ENCODE measurements around the gene USP19. TPM values are rescaled to one million over a fixed set of nuclear protein-coding genes. Genes with fewer than 3 reads are reported as not detected.

USP19 gene
- total RNA-seq, 4 donors from 2014 or later = 53.4 to 114 (median 76.4) TPM

- 76 to 92% methylated on average over 3 to 5 of the region's 11 CpGs for WGBS, 2 donors (ENCODE audit: low coverage in 1 of 2)
- peaks cover 0 to 24% (median 11%) of the 10 kb centered on the region in 3 donors for H3K4me1 ChIP-seq
- no peak for ATAC-seq
- peaks cover 0 to 78% of the 10 kb centered on the region in 2 donors for H3K36me3 ChIP-seq
- no peak overlapping the region for H3K27ac ChIP-seq
- no peaks in the 10 kb centered on the region for H3K27me3 ChIP-seq
- H3K9me3 ChIP-seq = no peaks in the 10 kb centered on the region
- TF ChIP-seq EP300 (IDR thresholded peaks at IDR 0.05) = no peak
- no peak for TF ChIP-seq POLR2A (IDR thresholded peaks at IDR 0.05)
- TF ChIP-seq CTCF (IDR thresholded peaks at IDR 0.05) = no peak
- TF ChIP-seq POLR2AphosphoS5 (IDR thresholded peaks at IDR 0.05) = no peak
- no peak overlapping the region for H3K4me3 ChIP-seq
These were observed 20.5 kb downstream of the USP19 start for GRCh38 chr3:49100046-49100615.

- no peak overlapping the region for H3K4me3 ChIP-seq
- H3K9me3 ChIP-seq = no peaks in the 10 kb centered on the region
- peaks cover 0 to 78% of the 10 kb centered on the region in 2 donors for H3K36me3 ChIP-seq
- no peak overlapping the region for H3K27ac ChIP-seq
- peaks cover 0 to 24% (median 16%) of the 10 kb centered on the region in 3 donors for H3K4me1 ChIP-seq
- no peak for ATAC-seq
- H3K27me3 ChIP-seq = no peaks in the 10 kb centered on the region
- WGBS, 2 donors (ENCODE audit: low coverage in 1 of 2) = 33 to 74% methylated on average over 1 to 8 of the region's 13 CpGs
- no peak for TF ChIP-seq POLR2A (IDR thresholded peaks at IDR 0.05)
- TF ChIP-seq POLR2AphosphoS5 (IDR thresholded peaks at IDR 0.05) = no peak
- no peak for TF ChIP-seq CTCF (IDR thresholded peaks at IDR 0.05)
- no peak for TF ChIP-seq EP300 (IDR thresholded peaks at IDR 0.05)
These were observed 21.6 kb downstream of the USP19 start for GRCh38 chr3:49098910-49099630.

- Histone ChIP-seq H3K36me3 (peaks cover 0 to 78% of the 10 kb centered on the region in 2 donors), H3K27me3 (no peaks in the 10 kb centered on the region), H3K4me1 (peaks cover 0 to 17% (median 10%) of the 10 kb centered on the region in 3 donors), H3K9me3 (no peaks in the 10 kb centered on the region), H3K27ac (no peak overlapping the region), H3K4me3 (no peak overlapping the region)
- ATAC-seq = no peak
- TF ChIP-seq EP300 (IDR thresholded peaks at IDR 0.05) (no peak), POLR2AphosphoS5 (IDR thresholded peaks at IDR 0.05) (no peak), POLR2A (IDR thresholded peaks at IDR 0.05) (no peak), CTCF (IDR thresholded peaks at IDR 0.05) (no peak)
- WGBS, 2 donors (ENCODE audit: low coverage in 1 of 2) = 60% methylated on average over 1 to 2 of the region's 5 CpGs
These were observed 22.2 kb downstream of the USP19 start for GRCh38 chr3:49098429-49098828.

GRCh38 chr3:49093853-49094767 is 26.5 kb downstream of the USP19 start, which contains the start of gene QRICH1:
Gene QRICH1, minus strand, starts transcription at chr3:49094071. Its CDS starts 17,054 bp downstream, at chr3:49077017.
- Histone ChIP-seq H3K9me3 (no peaks in the 10 kb centered on the region), H3K27me3 (no peaks in the 10 kb centered on the region), H3K36me3 (peaks cover 0 to 39% of the 10 kb centered on the region in 2 donors), H3K4me3 (peak within 1 kb of the TSS; percentile 82 to 98), H3K4me1 (peaks cover 0 to 48% (median 19%) of the 10 kb centered on the region in 3 donors), H3K27ac (peak within 1 kb of the TSS; percentile 93 to 98 (median 96))
- TF ChIP-seq CTCF (IDR thresholded peaks at IDR 0.05) = peak in 3 of 4 experiments; percentile 52 to 66 (median 53)
- no peak for TF ChIP-seq EP300 (IDR thresholded peaks at IDR 0.05)
- TF ChIP-seq POLR2AphosphoS5 (IDR thresholded peaks at IDR 0.05) = peak; percentile 43
- peak; percentile 62 to 72 for TF ChIP-seq POLR2A (IDR thresholded peaks at IDR 0.05)
- peak; percentile 94 for ATAC-seq
- WGBS, 2 donors (ENCODE audit: low coverage in 1 of 2) = 2% methylated on average over 8 of the region's 65 CpGs; no CpG with 5 or more reads in 1 of the 2 donors

Data from gastroesophageal sphincter (tissue), 4 donors.